GM21423 (cell line): ENCODE data around the gene SDHAF1.
A peak's percentile ranks its signal among the peaks of the same experiment; 100 is the strongest.
"Not testable (repeated sequence)": the region's sequence is repeated elsewhere in the genome, so short reads cannot be mapped to it uniquely, and the experiment has no call there.

Experiments
- ATAC-seq: cut with Tn5 transposase; IDR thresholded peaks from one replicate; pipeline ENCODE4 v1.9.1; 2021; ENCODE audit warnings: mild to moderate bottlenecking, moderate library complexity; ENCODE audit not compliant: unreplicated experiment

The SDHAF1 gene

GRCh38 chr19:35995048-35995993 is at the start of gene SDHAF1:
TSS of gene SDHAF1 (plus strand) at chr19:35995188. CDS start at chr19:35995275, 87 bp downstream.
- ATAC-seq: peak; percentile 77

GRCh38 chr19:35946203-35946602 is 48.8 kb upstream of the SDHAF1 start:
- no peak for ATAC-seq

- no peak for ATAC-seq
Observed at GRCh38 chr19:35949131-35949530, 45.9 kb upstream of the SDHAF1 start.

- ATAC-seq: no peak
Observed at GRCh38 chr19:35955881-35956634, 38.9 kb upstream of the SDHAF1 start.

GRCh38 chr19:35957411-35957810 is 37.6 kb upstream of the SDHAF1 start:
- ATAC-seq: not testable (repeated sequence)

GRCh38 chr19:35958660-35959039 is 36.3 kb upstream of the SDHAF1 start:
- ATAC-seq: no peak

- ATAC-seq: no peak
Observed at GRCh38 chr19:35959040-35959967, 35.7 kb upstream of the SDHAF1 start.

- no peak for ATAC-seq
Observed at GRCh38 chr19:35959968-35960320, 35.0 kb upstream of the SDHAF1 start.

- no peak for ATAC-seq
Observed at GRCh38 chr19:35960432-35960972, 34.5 kb upstream of the SDHAF1 start.

GRCh38 chr19:35963514-35963913 is 31.5 kb upstream of the SDHAF1 start:
- ATAC-seq: no peak

GRCh38 chr19:35966771-35967170 is 28.2 kb upstream of the SDHAF1 start:
- ATAC-seq: no peak

- no peak for ATAC-seq
Observed at GRCh38 chr19:35973487-35973886, 21.5 kb upstream of the SDHAF1 start.

- ATAC-seq: no peak
Observed at GRCh38 chr19:35975608-35976214, 19.3 kb upstream of the SDHAF1 start.

- no peak for ATAC-seq
Observed at GRCh38 chr19:35977446-35978222, 17.4 kb upstream of the SDHAF1 start.

- no peak for ATAC-seq
Observed at GRCh38 chr19:35978271-35978670, 16.7 kb upstream of the SDHAF1 start.

- ATAC-seq: no peak
Observed at GRCh38 chr19:35978832-35979365, 16.1 kb upstream of the SDHAF1 start.

GRCh38 chr19:35980997-35981396 is 14.0 kb upstream of the SDHAF1 start:
- not testable (repeated sequence) for ATAC-seq

- ATAC-seq: no peak
Observed at GRCh38 chr19:35983177-35983576, 11.8 kb upstream of the SDHAF1 start.

- no peak for ATAC-seq
Observed at GRCh38 chr19:35986111-35986510, 8.9 kb upstream of the SDHAF1 start.
